ENCODE measurements around the gene REPIN1. TPM values are rescaled to one million over a fixed set of nuclear protein-coding genes. Genes with fewer than 3 reads are reported as not detected.
A peak's percentile ranks its signal among the peaks of the same experiment; 100 is the strongest.

The REPIN1 gene
- total and polyA plus RNA-seq, 9 of the 15 experiments (the other 6 are each of a cell fraction or from before 2014, with no cell fraction given): 8.1 to 283 (median 94.3) TPM

GRCh38 chr7:150323682-150324372 lies 44.8 kb upstream of the REPIN1 start (continued):
- TF ChIP-seq ZBTB40 (IDR thresholded peaks at IDR 0.05): 0 out of 2 replicates have a peak, but pooled peaks have one; percentile 34
- TF ChIP-seq ZBTB40 (CRISPR knock-in tag; IDR thresholded peaks at IDR 0.05): no peak; the same call in 1 of the 2 replicates
- TF ChIP-seq HINFP (tag; conservative IDR thresholded peaks at IDR 0.05; ENCODE audit: low read depth): no peak
- 0 out of 2 replicates have a peak, but pooled peaks have one; percentile 10 for TF ChIP-seq MAFK (IDR thresholded peaks at IDR 0.05; ENCODE audit: low read length)
- no peak for TF ChIP-seq ZBTB9 (CRISPR knock-in tag; IDR thresholded peaks at IDR 0.05)
- TF ChIP-seq ZNF584 (CRISPR knock-in tag; IDR thresholded peaks at IDR 0.05; ENCODE audit: low read depth): peak; percentile 30; the same call in 1 of the 2 replicates
- TF ChIP-seq HNRNPK (IDR thresholded peaks at IDR 0.05; ENCODE audit: low read depth, low read length, poor library complexity, severe bottlenecking): no peak
- no peak for TF ChIP-seq MXI1 (IDR thresholded peaks at IDR 0.05; ENCODE audit: low read depth, low read length)
- 0 out of 4 replicates have a peak, but pooled peaks of 1 of the 2 experiments have one; percentile 51 for TF ChIP-seq ARNT (IDR thresholded peaks at IDR 0.05)
- TF ChIP-seq FOXA1 (IDR thresholded peaks at IDR 0.05; ENCODE audit: borderline replicate concordance): 0 out of 2 replicates have a peak, but pooled peaks have one; percentile 47
- TF ChIP-seq ZNF143 (CRISPR knock-in tag; IDR thresholded peaks at IDR 0.05): no peak
- TF ChIP-seq SMARCA4 (IDR thresholded peaks at IDR 0.05): peak; percentile 8; the same call in 1 of the 2 replicates

Data from K562 (cell line).